B cell (primary cell): Measurements from ENCODE around the gene WDR54. TPM values are rescaled to one million over a fixed set of nuclear protein-coding genes. Genes with fewer than 3 reads are reported as not detected.

ENCODE experiments used
- ATAC-seq: fragments of 200-7000 bp; cut with Tn5 transposase; one replicate; pipeline ENCODE4 v1.10.0; 2021; ENCODE audit warnings: low read depth, mild to moderate bottlenecking, moderate number of reproducible peaks, moderate library complexity
- CTCF ChIA-PET: fragments of 350-600 bp; sonication (Branson Sonifier 250); formaldehyde crosslinking; loops from one replicate; lab custom pipeline; 2021; ENCODE audit warnings: antibody characterized with exemption, inconsistent platforms; lab: Charles Lee
- POLR2A ChIA-PET: fragments of 350-600 bp; sonication (Branson Sonifier 250); formaldehyde crosslinking; loops from one replicate; lab custom pipeline; 2021; ENCODE audit warnings: antibody characterized with exemption; lab: Charles Lee
- DNase-seq: peaks from one replicate; pipeline ENCODE4 v3.0.0; 2013
- H2AFZ ChIP-seq: 2 replicates; pipeline ENCODE4 v1.6.1; 2012; ENCODE audit warnings: mild to moderate bottlenecking, low read depth, low read length; ENCODE audit not compliant: insufficient read depth, poor library complexity, severe bottlenecking
- H3K27ac ChIP-seq, 2 donors: 1 replicate in 1 of 2; 2 replicates in 1 of 2; pipeline ENCODE4 v1.5.1; 2012 to 2013; ENCODE audit warnings: low read length in 2 of 2, mild to moderate bottlenecking in 2 of 2, moderate library complexity in 1 of 2
- H3K27me3 ChIP-seq, 4 experiments: fragments of 200-600 bp in 1 of 4; sonication (generic) in 1 of 4; replicated peaks in 1 of 4; 1 replicate in 2 of 4; 2 replicates in 2 of 4; pipeline versions ENCODE4 v1.6.1 to v1.7.0; 2013 to 2016; ENCODE audit warnings: low read length in 3 of 4, mild to moderate bottlenecking in 2 of 4, mixed read lengths in 1 of 4, moderate library complexity in 1 of 4; ENCODE audit not compliant: insufficient read depth in 4 of 4, control insufficient read depth in 3 of 4; ENCODE audit errors: control extremely low read depth in 1 of 4
- H3K36me3 ChIP-seq, 2 experiments: replicated peaks in 1 of 2; 1 replicate in 1 of 2; 2 replicates in 1 of 2; pipeline versions ENCODE4 v1.6.1 to v1.7.1; 2013; ENCODE audit warnings: low read length in 1 of 2; ENCODE audit not compliant: insufficient read depth in 2 of 2, control insufficient read depth in 1 of 2; ENCODE audit errors: control extremely low read depth in 1 of 2, extremely low read depth in 1 of 2
- H3K4me1 ChIP-seq, 2 donors: fragments of 200-600 bp in 1 of 2; sonication (generic) in 1 of 2; 1 replicate in 1 of 2; 2 replicates in 1 of 2; pipeline versions ENCODE4 v1.5.1 to v1.6.1; 2013 to 2017; ENCODE audit warnings: low read length in 2 of 2; ENCODE audit not compliant: control insufficient read depth in 2 of 2, insufficient read depth in 2 of 2
- H3K4me2 ChIP-seq: replicated peaks from 2 replicates; pipeline ENCODE3; 2012; ENCODE audit warnings: mild to moderate bottlenecking, low read depth, low read length; ENCODE audit not compliant: poor library complexity, severe bottlenecking
- H3K4me3 ChIP-seq, 5 experiments: fragments of 200-600 bp in 1 of 5; sonication (generic) in 1 of 5; 1 replicate in 3 of 5; 2 replicates in 2 of 5; pipeline versions ENCODE4 v1.5.1 to v1.7.0; 2011 to 2016; ENCODE audit warnings: low read length in 4 of 5, mild to moderate bottlenecking in 4 of 5, low read depth in 2 of 5, control low read depth in 1 of 5, moderate library complexity in 1 of 5; ENCODE audit not compliant: insufficient read depth in 1 of 5; ENCODE audit errors: control extremely low read depth in 1 of 5, extremely low read depth in 1 of 5
- H3K79me2 ChIP-seq: fragments of 200-600 bp; sonication (generic); one replicate; pipeline ENCODE4 v1.6.0; 2016; ENCODE audit warnings: low read length; ENCODE audit not compliant: control insufficient read depth, insufficient read depth
- H3K9ac ChIP-seq: fragments of 200-600 bp; sonication (generic); 2 replicates; pipeline ENCODE4 v1.6.1; 2017; ENCODE audit warnings: mild to moderate bottlenecking, low read length, moderate library complexity
- H3K9me3 ChIP-seq, 3 donors: one replicate each; pipeline versions ENCODE4 v1.6.1 to v1.7.1; 2013; ENCODE audit warnings: low read length in 2 of 3; ENCODE audit not compliant: control insufficient read depth in 2 of 3, insufficient read depth in 1 of 3; ENCODE audit errors: control extremely low read depth in 1 of 3
- H4K20me1 ChIP-seq: 2 replicates; pipeline ENCODE4 v1.6.0; 2012; ENCODE audit warnings: mild to moderate bottlenecking, low read length; ENCODE audit not compliant: insufficient read depth, control insufficient read depth, poor library complexity, severe bottlenecking
- H3K27ac Mint-ChIP-seq: one replicate; pipeline ENCODE4 v1.8.0; 2021; ENCODE audit warnings: mixed read lengths
- H3K27me3 Mint-ChIP-seq: one replicate; pipeline ENCODE4 v1.8.0; 2021; ENCODE audit warnings: mixed read lengths
- H3K4me1 Mint-ChIP-seq: one replicate; pipeline ENCODE4 v1.8.0; 2021; ENCODE audit warnings: mixed read lengths
- H3K4me3 Mint-ChIP-seq: one replicate; pipeline ENCODE4 v1.8.0; 2021; ENCODE audit warnings: mixed read lengths
- H3K9me3 Mint-ChIP-seq: one replicate; pipeline ENCODE4 v1.8.0; 2022; ENCODE audit warnings: mixed read lengths; ENCODE audit not compliant: insufficient read depth
- EZH2 ChIP-seq: IDR thresholded peaks from 2 replicates; pipeline ENCODE4 v1.6.1; 2012; ENCODE audit warnings: borderline replicate concordance, low read depth, mild to moderate bottlenecking, moderate library complexity, low read length; ENCODE audit not compliant: insufficient read depth, poor library complexity, severe bottlenecking
- WGBS: methylation state at CpG from one replicate; pipeline ENCODE4 v1.1.5; 2013; ENCODE audit warnings: missing lambda C conversion rate; ENCODE audit not compliant: insufficient coverage; 5-methylcytosine and 5-hydroxymethylcytosine counted together
- intact Hi-C: fragments of 100-400 bp; cut with micrococcal nuclease; formaldehyde crosslinking; loops from one replicate; pipeline ENCODE4 v1.10.0; 2022
- polyA plus RNA-seq: library from polyadenylated mRNA; depleted of rRNA; stranded (reverse); fragments of >200 nt; gene quantifications from 2 replicates; pipeline ENCODE4 v1.2.3, GENCODE V29; 2012
- total RNA-seq, 2 donors: library from RNA; stranded (reverse); fragments of 120-200 nt in 1 of 2; gene quantifications; 1 replicate in 1 of 2; 2 replicates in 1 of 2; pipeline versions ENCODE4 v1.2.3 to v1.2.4, GENCODE V29; 2013 to 2022
- TF ChIP-seq, protein P1 (sequence below): fragments of 200-600 bp; IDR thresholded peaks from one replicate; pipeline ENCODE4 v1.8.0; 2022; ENCODE audit warnings: antibody characterized with exemption, mild to moderate bottlenecking

Gene WDR54
- total and polyA plus RNA-seq, 2 donors (not counting 1 experiment from before 2014, with no cell fraction given), result 42.2 to 52.8 TPM

GRCh38 chr2:74424995-74425406, 3.5 kb downstream of the WDR54 start:
- Histone ChIP-seq H3K79me2 (no peaks in the 10 kb centered on the region), H4K20me1 (no peaks in the 10 kb centered on the region), H3K4me3 (no peak overlapping the region), H3K4me2 (no peak overlapping the region), H3K9me3 (no peaks in the 10 kb centered on the region), H3K27me3 (no peaks in the 10 kb centered on the region), H2AFZ (no peak overlapping the region), H3K4me1 (peaks cover 14 to 20% of the 10 kb centered on the region in 2 donors), H3K27ac (no peak overlapping the region), H3K36me3 (peaks cover 0 to 11% of the 10 kb centered on the region in 2 experiments), H3K9ac (no peak overlapping the region)
- Mint-ChIP-seq H3K27me3 (no peaks in the 10 kb centered on the region), H3K27ac (no peak overlapping the region), H3K4me1 (peaks cover 22% of the 10 kb centered on the region), H3K9me3 (no peaks in the 10 kb centered on the region), H3K4me3 (no peak overlapping the region)
- DNase-seq, result no peak
- TF ChIP-seq EZH2, result no peak
- TF ChIP-seq, protein P1, sequence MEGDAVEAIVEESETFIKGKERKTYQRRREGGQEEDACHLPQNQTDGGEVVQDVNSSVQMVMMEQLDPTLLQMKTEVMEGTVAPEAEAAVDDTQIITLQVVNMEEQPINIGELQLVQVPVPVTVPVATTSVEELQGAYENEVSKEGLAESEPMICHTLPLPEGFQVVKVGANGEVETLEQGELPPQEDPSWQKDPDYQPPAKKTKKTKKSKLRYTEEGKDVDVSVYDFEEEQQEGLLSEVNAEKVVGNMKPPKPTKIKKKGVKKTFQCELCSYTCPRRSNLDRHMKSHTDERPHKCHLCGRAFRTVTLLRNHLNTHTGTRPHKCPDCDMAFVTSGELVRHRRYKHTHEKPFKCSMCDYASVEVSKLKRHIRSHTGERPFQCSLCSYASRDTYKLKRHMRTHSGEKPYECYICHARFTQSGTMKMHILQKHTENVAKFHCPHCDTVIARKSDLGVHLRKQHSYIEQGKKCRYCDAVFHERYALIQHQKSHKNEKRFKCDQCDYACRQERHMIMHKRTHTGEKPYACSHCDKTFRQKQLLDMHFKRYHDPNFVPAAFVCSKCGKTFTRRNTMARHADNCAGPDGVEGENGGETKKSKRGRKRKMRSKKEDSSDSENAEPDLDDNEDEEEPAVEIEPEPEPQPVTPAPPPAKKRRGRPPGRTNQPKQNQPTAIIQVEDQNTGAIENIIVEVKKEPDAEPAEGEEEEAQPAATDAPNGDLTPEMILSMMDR, result no peak
- CTCF ChIA-PET, result no interaction called here
- 100% methylated on average over 4 of the region's 5 CpGs for WGBS
- ATAC-seq, result no peak
- POLR2A ChIA-PET, result interaction anchor here (0.6 to 1.2 kb wide), 2 partner anchors 526 to 1240 kb away, joined by 3 read pairs; no protein-coding TSS in a partner anchor
- intact Hi-C loops, result no loop called here

- Histone ChIP-seq H3K4me1 (peaks cover 9 to 15% of the 10 kb centered on the region in 2 donors), H3K4me3 (no peak overlapping the region), H3K36me3 (peaks cover 0 to 11% of the 10 kb centered on the region in 2 experiments), H4K20me1 (no peaks in the 10 kb centered on the region), H3K27ac (no peak overlapping the region), H3K9ac (no peak overlapping the region), H3K4me2 (no peak overlapping the region), H3K9me3 (no peaks in the 10 kb centered on the region), H3K27me3 (no peaks in the 10 kb centered on the region), H3K79me2 (no peaks in the 10 kb centered on the region), H2AFZ (no peak overlapping the region)
- POLR2A ChIA-PET, result interaction anchor here (0.6 kb wide), 1 partner anchor 1239 kb away, joined by 3 read pairs; no protein-coding TSS in a partner anchor
- H3K4me1 Mint-ChIP-seq, result peaks cover 17% of the 10 kb centered on the region
- no peak for DNase-seq
- no peak for ATAC-seq
- CTCF ChIA-PET, result no interaction called here
- WGBS, result 96% methylated on average over 7 of the region's 7 CpGs
- intact Hi-C loops, result no loop called here
- no peak overlapping the region for H3K4me3 Mint-ChIP-seq
- no peak for TF ChIP-seq EZH2
- TF ChIP-seq, protein P1, result no peak
- H3K27me3 Mint-ChIP-seq, result no peaks in the 10 kb centered on the region
- H3K27ac Mint-ChIP-seq, result no peak overlapping the region
- H3K9me3 Mint-ChIP-seq, result no peaks in the 10 kb centered on the region
Observed at GRCh38 chr2:74425523-74425922, 4.0 kb downstream of the WDR54 start.
